Activated T-helper 9 cell treated with anti-CD3 and anti-CD28 coated beads, Interleukin-2, amount 50 U/mL, for 16 hours (primary cell): ENCODE measurements around the gene NUBPL.

Experiments used
- DNase-seq: peaks from one replicate; pipeline ENCODE4 v3.0.0-alpha.2; 2020; ENCODE audit warnings: low read depth

Gene NUBPL, protein sequence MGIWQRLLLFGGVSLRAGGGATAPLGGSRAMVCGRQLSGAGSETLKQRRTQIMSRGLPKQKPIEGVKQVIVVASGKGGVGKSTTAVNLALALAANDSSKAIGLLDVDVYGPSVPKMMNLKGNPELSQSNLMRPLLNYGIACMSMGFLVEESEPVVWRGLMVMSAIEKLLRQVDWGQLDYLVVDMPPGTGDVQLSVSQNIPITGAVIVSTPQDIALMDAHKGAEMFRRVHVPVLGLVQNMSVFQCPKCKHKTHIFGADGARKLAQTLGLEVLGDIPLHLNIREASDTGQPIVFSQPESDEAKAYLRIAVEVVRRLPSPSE

DNA sequence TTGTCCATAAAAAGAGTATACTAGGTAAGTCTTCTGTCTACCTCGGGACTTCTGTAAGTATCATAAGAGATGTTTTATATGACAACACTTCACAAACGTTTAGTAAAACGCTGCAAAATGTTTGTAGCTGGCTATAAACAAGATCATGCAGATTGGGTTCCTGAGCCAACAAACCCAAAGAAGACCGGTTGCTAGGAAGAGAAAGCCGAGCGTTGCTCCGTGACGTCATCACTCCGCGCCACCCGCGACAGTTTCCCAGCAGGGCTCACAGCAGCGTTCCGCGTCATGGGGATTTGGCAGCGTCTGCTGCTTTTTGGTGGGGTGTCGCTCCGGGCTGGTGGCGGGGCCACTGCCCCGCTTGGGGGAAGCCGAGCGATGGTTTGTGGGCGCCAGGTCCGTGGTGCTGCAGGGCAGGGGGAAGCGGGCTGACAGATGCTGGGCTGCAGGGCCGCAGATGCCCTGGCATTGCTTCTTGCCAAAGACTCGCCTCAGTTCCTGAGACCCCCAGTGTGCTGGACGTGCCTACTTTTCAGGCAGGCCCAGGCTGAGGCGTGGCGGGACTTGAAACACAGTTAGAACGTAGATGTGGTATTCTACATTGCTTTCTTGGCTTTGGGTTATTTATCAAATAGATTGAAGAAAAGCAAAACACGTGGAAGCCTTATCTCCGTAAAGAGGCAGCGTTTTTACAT, at the start of gene NUBPL:
TSS of gene NUBPL (plus strand) at position 250 of the 692 bp plus-strand sequence. CDS start at position 286, 36 bp downstream.
- DNase-seq, result peak; percentile 96

DNA sequence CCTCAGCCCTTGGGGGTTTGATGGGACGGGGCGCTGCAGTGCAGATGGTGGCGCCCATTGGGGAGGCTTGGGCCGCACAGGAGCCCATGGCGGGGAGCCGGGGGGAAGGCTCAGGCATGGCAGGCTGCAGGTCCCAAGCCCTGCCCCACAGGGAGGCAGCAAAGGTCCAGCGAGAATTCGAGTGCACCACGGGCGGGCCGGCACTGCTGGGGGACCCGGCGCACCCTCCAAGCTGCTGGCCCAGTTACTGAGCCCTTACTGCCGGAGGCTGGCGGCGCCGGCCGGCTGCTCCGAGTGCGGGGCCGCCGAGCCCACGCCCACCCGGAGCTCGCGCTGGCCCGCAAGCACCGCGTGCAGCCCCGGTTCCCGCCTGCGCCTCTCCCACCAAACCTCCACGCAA, 34.1 kb upstream of the NUBPL start:
- no peak for DNase-seq

DNA sequence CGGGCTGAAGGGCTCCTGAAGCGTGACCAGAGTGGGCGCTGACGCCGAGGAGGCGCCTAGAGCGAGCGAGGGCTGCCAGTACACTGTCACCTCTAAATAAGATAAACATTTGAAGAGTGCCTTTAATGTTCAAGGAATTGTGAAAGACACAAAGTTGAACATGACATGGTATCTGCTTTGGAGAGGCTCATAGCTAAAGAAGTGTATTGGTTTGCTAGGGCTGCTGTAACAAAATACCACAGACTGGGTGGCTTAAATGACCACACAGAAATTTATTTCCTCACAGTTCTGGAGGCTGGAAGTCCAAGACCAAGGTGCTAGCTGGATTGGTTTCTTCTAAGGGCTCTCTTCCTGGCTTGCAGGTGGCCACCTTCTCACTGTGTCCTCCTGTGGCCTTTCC, 33.7 kb upstream of the NUBPL start:
- no peak for DNase-seq

DNA sequence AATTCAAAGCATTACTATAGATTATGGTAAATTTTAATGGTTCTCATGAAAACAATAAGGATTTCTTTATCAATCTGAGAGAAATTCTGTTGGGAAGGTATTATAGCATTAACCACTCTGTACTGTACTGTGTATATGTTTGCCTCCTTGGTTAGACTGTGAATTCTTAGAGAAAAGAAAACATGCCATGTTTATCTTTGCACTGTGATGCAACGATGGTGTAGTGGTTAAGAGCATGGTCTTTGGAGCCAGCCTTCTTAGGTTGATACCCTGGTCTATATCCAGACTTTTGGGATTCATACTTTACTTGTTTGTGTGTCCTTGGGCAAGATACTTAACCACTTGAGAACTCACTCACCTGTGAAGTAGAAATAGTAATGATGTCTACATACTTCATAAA, 32.2 kb upstream of the NUBPL start:
- no peak for DNase-seq

DNA sequence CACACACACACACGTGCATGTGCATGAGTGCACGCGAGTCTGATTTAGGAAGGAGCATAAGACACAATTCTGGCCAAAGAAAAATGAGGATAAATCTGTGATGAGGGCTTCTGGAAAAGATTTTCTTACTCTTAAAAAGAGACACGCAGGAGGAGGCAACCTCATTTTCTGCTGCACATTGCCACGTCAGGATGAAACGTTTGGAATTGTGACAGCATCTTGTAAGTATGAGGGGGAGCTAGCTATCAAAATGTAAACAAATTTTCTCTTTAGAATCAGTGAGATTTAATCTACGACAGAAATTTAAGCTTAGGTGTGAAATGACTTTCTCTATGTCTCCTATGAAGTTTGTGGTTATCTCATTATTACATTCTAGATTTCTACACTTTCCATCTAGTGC, 31.1 kb upstream of the NUBPL start:
- DNase-seq, result no peak

DNA sequence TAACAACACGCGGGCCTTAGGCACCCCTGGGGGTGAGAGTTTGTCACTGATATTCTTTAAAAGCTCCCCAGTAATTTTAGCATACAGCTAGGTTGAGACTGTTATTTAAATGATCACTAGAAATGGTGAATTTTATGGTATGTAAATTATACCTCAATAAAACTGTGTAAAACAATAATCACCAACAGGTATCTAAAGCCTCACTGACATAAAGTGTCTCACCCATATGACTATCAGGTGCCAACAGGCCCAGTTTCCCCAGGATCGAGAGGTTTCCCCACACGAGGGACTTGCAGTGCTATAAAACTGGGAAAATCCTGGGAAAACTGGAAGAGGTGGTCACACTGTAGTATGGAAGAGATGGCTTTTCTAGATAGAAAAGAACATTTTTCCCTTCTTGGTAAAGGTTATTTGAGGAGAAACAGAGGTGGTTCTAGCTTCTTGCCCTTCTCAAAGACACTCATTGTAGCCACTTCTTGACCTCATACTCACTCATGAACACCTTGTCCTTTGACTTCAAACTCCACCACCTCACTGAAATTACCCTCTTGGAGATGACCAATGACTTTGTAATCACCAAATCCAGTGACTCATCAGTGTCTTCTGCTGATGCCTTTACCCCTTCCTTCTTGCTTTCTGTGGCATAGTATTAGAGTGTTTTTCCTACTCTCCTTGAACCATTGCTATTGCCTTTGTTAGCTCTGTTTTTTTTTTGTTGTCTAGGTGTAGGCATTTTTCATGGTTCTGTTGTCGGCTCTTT, 24.8 kb upstream of the NUBPL start:
- no peak for DNase-seq

DNA sequence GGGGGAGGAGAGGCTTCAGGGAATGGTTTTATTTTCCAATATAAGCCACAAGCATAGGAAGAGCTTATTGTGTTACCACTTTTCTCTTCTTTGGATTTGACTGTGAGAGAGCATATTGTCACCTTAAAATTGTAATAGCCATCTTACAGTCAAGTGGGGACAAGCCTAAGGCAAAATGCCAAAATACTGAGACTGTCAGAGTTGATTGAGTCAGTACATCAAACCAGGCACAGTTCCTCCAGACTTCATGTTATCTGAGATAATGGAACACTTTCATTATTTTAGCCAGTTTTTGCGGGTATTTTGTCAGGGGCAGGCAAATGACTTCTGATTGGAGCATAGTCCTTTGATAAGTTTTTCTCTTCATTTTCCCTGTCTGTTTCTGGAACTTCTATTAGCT, 19.5 kb upstream of the NUBPL start:
- DNase-seq, result no peak

DNA sequence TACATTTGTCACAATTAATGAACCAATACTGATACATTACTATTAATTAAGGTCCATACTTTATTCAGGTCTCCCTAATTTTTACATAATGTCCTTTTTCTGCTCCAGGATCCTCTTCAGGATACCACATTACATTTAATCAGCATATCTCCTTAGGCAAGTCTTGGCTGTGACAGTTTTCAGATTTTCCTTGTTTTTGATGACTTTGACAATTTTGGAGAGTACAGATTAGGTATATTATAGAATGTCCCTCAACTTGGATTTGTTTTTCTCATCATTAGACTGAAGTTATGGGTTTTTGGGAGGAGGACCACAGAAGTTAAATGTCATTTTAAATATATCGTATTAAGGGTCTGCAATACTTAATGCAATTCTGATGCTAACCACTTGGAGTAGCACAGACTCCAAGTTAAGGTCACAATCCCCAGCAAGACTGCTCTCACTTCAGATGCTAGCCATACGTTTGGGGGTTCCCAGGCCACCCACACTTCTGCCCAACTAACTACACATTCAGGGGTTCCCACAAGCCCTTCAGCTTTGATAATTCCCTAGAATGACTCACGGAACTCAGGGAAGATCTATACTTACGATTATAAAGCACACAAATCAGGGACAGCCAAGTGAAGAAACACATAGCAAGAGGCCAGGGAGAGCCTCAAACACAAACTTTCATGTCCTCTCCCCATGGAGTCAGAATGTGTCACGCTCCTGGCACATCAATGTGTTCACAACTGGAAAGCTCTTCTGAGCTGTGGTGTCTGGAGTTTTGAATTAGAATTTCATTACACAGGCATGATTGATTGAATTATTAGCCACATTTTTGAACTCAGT, 17.0 kb upstream of the NUBPL start:
- DNase-seq, result no peak

DNA sequence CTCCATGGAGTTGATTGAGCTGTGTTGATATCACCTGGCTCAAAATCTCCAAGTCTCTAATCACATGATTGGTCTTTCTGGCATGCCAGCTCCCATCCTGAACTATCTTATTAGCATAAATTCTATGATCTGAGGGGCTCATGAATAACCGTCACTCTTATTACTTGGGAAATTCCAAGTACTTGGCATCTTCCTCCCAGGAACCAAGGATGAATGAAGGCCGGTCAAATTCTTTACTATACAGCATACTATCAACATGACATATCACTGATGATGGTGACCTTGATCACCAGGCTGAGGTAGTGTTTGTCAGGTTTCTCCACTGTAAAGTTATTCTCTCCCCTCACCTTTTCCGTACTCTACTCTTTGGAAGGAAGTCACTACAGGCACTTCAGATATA, 16.4 kb upstream of the NUBPL start:
- DNase-seq, result no peak

DNA sequence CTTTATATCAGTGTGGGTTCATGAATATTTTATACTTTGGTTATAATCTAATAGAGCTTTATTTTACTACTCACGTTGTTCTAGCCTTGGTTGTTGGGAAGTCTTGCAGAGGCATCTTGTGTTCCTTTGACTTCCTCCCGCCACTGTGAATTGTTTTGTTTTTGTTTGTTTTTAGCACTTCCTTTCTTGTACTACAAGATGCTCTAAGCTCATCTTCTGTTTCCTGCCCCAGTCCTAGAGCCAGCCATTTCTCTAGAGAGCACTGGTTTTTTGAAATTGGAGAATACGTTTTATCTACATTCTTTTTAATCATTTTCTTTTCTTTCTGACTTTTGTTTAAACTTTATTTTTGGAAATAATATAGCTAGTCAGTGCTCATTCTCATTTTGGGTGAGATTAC, 15.9 kb upstream of the NUBPL start:
- DNase-seq, result no peak

DNA sequence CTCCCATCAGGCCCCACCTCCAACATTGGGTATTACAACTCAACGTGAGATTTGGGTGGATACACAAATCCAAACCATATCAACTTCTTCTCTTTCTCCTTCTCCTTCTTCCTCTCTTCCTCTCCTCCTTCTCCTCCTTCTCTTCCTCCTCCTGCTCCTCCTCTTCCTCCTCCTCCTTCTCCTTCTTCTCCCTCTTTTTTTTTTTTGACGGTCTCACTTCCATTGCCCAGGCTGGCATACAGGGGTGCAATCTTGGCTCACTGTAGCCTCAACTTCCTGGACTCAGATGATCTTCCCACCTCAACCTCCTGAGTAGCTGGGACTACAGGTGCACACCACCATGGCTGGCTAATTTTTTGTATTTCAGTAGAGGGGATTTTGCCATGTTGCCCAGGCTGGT, 11.4 kb upstream of the NUBPL start:
- DNase-seq, result no peak

DNA sequence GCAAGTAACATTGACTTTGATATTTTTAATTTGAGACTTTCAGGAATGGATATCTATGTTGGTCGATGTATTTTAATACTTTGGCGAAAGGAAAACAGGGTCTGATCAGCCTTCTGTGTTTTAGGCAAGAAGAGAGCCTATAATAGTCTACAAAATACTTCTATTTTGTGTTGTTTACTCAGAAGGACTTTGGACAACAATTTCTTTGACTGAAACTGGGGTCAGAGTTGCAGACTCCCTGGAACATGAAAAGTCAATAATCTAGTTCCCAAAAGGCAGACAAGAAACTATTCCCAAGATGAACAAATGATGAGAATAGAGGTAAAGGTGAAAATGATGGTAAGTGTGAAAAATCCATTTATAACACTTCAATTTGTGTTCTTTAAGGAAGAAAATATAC, 10.6 kb upstream of the NUBPL start:
- DNase-seq, result no peak

DNA sequence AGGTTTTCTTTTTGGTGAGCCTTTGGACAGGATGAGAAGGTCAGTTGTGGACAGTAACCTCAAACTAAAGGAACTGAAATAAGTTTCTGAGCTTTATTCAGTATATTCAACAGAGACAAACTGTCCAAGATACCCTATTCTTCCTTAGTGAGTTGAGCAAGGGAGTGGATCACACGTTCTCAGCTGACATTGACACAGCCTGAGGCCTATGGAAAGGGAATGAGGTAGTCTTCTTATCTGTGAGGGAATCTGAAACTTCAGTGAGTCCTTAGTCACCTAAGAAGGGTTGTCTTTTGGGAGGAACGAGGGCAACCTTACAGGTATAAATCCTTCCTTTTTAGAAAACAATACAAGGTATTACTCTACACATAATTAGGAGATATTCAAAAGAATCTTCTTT, 5.0 kb upstream of the NUBPL start:
- DNase-seq, result no peak

DNA sequence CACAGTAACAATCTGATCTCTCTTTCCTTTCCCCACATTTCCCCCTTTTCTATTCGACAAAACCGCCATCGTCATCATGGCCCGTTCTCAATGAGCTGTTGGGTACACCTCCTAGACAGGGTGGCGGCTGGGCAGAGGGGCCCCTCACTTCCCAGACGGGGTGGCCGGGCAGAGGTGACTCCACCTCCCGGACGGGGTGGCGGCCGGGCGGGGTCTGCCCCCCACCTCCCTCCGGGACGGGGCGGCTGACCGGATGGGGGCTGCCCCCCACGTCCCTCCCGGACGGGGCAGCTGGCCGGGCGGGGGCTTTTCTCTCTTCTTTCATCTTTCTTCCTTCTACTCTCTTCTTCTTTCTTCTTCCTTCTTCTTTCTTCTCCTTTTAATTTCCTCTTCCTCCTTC, 1.3 kb upstream of the NUBPL start:
- no peak for DNase-seq

DNA sequence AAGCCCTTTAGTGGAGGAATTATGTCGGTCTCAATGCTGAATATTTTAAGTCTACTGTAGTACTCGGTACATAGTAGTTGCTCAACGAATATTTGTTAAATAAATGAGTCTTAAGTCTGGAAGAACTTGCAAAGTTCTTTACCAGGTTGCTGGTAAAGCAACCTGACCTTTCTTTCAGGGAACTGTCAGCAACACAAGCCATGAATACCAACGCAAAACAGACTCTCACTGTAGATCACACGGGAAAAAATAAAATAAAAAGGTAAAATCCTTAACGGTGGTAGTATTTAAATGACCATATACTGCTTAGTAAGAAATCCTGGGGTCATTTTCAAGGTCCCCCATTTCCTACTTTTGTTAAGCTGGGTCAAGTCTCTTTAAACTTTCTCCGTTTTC, 447 bp upstream of the NUBPL start:
- no peak for DNase-seq

DNA sequence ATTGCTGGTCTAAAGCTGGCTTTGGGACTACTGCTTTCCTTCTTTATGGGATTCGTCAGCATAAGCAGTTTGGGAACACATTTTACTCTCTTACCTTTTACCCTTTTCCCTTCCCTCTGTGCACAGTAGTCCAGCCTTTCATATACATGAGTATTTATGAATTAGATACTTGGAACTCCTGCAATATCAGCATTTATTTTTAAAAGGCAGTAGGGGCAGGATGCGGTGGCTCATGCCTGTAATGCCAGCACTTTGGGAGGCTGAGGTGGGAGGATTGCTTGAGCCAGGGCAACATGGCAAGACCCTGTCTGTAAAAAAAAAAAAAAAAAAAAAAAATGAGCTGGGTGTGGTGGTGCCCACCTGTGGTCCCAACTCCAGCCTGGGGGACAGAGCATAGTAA, 3.0 kb downstream of the NUBPL start:
- DNase-seq, result no peak

DNA sequence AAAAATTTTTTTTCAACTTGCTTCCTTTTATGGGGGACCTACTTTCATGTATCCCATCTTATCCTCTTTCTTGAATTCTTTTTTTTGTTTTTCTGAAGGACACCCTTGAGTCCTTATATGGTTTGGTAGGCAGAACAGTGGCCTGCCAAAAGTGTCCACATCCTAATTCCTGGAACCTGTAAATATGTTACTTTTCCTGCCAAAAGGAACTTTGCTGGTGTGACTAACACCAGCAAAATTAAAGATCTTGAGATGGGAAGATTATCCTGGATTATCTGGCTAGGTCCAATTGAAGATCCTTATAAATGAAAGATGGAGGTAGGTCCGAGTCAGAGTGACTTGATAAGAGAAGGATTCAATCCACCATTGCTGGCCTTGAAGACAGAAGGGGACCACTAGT, 5.3 kb downstream of the NUBPL start:
- no peak for DNase-seq

DNA sequence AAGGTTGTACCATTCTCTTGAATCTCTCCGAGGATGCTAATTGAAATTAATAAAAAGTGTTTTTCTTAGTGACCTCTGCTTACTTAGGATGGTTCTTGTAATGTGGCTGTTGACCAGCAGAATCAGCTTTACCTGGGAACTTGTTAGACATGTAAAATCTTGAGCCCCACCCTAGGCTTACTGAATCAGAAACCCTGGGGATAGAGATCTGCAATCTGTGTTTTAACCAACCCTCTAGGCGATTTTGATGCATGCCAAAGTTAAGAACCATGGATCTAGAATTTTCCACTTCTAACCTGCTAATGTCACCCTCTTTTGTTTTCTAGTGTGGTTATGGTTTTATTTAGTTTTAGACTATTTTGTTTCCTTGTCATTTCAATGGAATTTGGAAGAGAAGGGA, 6.5 kb downstream of the NUBPL start:
- DNase-seq, result no peak

DNA sequence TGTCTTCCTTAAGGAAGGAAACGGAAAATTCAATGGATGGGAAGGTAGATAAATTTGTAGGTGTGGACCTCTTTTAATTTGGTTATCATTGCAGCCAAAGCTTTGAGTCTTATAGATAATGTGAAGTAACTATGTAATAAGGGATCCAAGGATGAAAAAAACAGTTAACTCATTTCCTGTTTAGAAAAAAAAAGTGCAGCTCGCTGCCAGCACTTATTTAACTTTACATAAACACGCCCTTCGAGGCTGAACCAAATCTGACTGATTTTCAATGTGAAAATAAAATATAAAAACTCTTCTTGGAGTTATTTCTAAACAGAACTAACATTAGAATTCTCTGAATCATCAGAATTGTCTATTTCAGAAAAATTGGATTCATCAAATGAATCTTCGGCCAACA, 7.0 kb downstream of the NUBPL start:
- DNase-seq, result no peak

DNA sequence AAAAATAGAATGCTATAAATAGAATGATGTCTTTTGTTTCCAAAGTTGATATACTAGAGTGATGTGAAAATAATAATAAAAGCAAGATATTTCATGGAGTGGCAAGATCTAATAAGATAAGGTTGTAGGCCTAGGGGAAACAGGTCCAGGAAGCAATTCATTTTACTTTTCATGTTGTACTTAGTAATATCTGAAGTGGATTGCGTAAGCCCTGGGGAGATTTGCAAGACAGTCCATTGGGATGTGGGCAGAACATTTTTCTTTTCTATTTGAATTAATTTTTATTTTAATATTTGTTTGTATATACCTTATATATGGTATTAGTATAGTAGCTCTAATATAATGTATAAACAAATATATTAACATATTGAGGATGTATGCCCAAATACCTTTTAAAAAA, 7.5 kb downstream of the NUBPL start:
- DNase-seq, result no peak

DNA sequence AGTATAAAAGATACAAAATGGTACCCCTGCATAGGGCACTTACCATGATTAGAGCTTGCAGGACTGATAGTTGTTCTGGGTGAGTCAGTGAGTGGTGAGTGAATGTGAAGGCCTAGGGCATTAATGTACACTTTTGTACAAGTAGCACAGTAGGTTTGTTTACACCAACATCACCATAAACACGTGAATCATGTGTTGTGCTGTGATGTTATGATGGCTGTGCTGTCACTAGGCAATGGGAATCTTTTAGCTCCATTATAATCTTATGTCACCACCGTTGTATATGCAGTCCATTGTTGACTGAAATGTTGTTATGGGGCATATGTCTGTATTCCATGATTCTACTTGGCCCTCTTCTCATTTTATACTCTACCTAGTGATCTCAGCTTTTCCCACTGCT, 11.8 kb downstream of the NUBPL start:
- DNase-seq, result no peak

DNA sequence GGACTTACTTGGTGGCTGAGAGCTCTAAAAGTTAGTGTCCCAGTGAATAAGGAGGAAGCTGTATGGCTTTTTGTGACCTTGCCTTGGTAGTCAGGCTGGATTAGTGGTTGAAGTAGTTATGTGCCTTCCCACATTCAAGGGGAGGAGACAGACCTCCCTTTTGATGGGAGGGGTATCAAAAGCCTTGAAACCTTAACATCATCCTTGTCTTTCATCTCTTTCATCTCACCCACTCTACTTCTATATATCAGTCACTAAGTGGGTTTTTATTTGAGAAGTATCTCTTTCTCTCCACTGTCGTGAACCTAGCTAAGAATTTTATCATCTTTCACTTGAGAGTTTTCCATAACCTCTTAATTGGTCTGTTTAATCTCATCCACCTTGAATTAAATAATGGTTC, 15.7 kb downstream of the NUBPL start:
- DNase-seq, result no peak
